NB4 (cell line): ENCODE results near the gene ICAM2.

ENCODE experiments used
- POLR2A ChIP-seq: IDR thresholded peaks from 2 replicates; pipeline ENCODE4 v1.6.1; 2011; ENCODE audit warnings: mild to moderate bottlenecking; ENCODE audit not compliant: insufficient read length; ENCODE audit errors: extremely low read depth
- TF ChIP-seq, protein P1 (sequence below): IDR thresholded peaks from 2 replicates; pipeline ENCODE4 v1.6.1; 2011; ENCODE audit warnings: low read depth, low read length
- TF ChIP-seq, protein P2 (sequence below): IDR thresholded peaks from one replicate; pipeline ENCODE4 v1.5.1; 2012; ENCODE audit warnings: low read depth, low read length

DNA sequence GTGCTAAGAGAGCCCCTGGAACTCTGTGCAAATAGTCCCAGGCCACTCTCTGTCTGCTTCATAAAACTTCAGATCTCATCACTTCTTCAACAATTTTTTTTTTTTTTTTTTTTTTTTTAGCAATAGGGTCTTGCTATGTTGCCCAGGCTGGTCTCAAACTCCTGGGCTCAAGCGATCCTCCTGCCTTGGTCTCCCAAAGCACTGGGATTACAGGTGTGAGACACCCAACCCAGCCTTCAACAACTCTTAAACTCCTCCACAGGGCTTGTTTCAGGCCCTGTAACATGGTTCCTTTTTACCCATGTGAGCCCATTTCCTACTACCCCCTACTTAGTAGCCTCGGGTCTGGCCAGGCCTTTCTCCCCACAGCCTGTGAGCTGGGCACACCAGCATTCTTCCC lies 39.3 kb upstream of the ICAM2 start:
- TF ChIP-seq, protein P1, sequence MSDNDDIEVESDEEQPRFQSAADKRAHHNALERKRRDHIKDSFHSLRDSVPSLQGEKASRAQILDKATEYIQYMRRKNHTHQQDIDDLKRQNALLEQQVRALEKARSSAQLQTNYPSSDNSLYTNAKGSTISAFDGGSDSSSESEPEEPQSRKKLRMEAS = no peak
- TF ChIP-seq, protein P2, sequence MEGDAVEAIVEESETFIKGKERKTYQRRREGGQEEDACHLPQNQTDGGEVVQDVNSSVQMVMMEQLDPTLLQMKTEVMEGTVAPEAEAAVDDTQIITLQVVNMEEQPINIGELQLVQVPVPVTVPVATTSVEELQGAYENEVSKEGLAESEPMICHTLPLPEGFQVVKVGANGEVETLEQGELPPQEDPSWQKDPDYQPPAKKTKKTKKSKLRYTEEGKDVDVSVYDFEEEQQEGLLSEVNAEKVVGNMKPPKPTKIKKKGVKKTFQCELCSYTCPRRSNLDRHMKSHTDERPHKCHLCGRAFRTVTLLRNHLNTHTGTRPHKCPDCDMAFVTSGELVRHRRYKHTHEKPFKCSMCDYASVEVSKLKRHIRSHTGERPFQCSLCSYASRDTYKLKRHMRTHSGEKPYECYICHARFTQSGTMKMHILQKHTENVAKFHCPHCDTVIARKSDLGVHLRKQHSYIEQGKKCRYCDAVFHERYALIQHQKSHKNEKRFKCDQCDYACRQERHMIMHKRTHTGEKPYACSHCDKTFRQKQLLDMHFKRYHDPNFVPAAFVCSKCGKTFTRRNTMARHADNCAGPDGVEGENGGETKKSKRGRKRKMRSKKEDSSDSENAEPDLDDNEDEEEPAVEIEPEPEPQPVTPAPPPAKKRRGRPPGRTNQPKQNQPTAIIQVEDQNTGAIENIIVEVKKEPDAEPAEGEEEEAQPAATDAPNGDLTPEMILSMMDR = no peak
- TF ChIP-seq POLR2A = no peak
